GM12865 (cell line): ENCODE results near the gene LHFPL2.

ENCODE experiments used
- DNase-seq: peaks from one replicate; pipeline ENCODE4 v3.0.0; 2010; ENCODE audit warnings: low read depth
- H3K4me3 ChIP-seq: 2 replicates; pipeline ENCODE4 v1.5.1; 2011; ENCODE audit warnings: mild to moderate bottlenecking, low read depth, low read length, control low read depth
- TF ChIP-seq, protein P1 (sequence below): IDR thresholded peaks from 2 replicates; pipeline ENCODE4 v1.5.1; 2011; ENCODE audit warnings: low read length, control low read depth, low read depth, inconsistent platforms; ENCODE audit not compliant: insufficient read depth; ENCODE audit errors: missing control alignments

LHFPL2 gene

DNA sequence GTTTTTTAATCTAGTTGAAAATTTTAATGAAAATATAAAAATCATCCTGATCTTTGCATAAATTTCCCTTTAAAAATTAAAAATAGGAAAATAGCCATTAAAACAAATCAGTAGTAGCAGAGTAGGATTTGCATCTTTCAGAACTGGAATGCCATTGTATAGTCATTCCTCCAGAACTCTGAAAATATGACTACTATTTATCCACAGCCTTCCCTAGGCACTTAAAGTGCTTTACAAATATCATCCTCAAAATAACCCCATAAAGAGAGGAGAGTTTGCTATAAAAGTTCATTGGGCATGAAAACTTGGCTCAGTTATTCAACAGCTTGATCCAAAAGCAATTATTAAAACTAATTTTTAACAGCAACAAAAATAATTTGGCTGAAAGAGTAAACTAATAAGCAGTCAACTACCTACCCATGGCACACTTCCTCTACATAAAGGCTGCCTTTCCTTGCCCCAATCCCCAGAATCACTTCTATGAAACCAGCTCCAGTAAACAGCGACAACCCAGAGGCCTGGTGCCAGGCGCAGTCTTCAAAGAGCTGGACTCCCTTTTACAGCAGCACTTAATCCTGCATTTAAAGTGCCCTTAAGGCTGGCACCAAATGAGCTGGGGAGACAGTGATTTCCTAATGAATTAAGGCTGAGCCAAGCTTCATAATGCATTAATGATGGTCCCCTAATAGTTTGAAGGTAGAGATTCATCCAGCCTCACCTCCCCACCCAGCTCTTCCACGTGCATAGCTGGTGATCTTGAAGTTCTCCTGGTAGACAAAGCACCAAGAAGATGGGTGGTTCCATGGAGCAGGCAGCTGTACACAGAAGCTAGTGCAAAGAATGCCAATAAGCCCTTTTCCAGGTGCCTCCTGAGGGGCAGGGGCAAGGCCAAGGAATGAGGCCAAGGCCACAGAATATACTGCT lies 36.1 kb downstream of the LHFPL2 start:
- H3K4me3 ChIP-seq: no peak overlapping the region
- TF ChIP-seq, protein P1, sequence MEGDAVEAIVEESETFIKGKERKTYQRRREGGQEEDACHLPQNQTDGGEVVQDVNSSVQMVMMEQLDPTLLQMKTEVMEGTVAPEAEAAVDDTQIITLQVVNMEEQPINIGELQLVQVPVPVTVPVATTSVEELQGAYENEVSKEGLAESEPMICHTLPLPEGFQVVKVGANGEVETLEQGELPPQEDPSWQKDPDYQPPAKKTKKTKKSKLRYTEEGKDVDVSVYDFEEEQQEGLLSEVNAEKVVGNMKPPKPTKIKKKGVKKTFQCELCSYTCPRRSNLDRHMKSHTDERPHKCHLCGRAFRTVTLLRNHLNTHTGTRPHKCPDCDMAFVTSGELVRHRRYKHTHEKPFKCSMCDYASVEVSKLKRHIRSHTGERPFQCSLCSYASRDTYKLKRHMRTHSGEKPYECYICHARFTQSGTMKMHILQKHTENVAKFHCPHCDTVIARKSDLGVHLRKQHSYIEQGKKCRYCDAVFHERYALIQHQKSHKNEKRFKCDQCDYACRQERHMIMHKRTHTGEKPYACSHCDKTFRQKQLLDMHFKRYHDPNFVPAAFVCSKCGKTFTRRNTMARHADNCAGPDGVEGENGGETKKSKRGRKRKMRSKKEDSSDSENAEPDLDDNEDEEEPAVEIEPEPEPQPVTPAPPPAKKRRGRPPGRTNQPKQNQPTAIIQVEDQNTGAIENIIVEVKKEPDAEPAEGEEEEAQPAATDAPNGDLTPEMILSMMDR: no peak
- no peak for DNase-seq

DNA sequence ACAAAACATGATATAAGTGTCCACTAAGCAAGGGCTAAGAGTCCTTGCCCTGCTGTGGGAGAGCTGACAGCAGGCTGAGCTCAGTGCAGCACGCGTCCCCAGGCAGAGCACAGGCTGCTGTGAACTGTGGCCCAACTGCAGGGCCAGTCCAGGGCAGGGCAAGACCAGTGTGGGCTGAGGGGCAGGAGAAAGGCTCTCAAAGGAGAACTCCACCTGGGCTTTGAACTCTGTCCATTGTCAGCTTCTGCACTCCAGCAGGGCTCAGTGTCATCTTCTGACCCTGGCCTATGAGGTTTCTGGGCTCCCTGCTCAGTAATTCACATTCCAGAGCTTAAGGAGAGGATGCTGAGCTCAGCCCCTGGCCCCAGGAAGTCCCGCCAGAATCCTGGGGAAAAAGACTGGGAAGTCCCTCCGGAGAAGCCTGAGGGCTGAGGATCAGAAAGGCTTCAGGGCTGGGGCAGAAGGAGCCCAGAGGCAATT lies 37.4 kb downstream of the LHFPL2 start:
- H3K4me3 ChIP-seq: no peak overlapping the region
- no peak for DNase-seq

DNA sequence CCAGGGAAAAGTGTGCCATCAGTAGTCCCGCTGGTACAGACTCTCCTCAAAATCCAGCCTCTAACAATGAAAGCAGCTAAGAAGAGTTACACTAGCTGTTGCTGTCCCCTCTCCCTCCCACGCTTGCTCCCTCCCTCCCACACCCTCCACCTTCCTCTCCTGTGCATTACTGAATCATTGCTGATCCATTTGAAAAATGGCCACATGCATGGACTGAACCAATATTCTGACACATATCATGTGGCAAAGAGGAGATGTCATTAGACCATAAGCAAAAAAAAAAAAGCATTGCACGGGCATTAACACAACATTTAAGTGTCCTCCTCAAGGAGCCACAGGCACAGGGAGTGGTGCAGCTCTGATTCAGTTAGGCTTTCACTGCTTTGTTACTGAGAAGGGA lies 37.9 kb downstream of the LHFPL2 start:
- no peak overlapping the region for H3K4me3 ChIP-seq
- no peak for DNase-seq
- TF ChIP-seq, protein P1: no peak

More for the DNA sequence above, 37.4 kb downstream of the LHFPL2 start:
- TF ChIP-seq, protein P1: no peak

DNA sequence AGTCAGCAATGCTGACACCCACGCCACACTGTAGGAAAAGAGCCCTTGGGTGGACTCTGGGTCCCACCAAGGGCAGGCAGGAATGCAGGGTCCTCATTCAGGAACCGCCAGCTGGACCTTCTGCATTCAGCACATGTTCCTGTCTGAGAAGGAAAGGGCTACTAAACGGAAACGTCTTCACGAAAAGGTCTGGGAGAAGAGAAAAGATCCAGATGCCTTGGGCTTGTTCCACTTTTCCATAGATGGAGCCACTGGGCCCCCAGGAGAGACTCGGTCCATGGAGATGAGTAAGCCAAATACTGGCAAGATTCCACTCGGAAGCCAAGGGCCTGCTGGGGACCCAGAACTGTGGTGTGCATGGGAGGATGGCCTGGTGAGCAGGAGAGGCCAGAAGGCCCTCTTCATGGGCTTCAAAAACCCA lies 38.4 kb downstream of the LHFPL2 start:
- DNase-seq: no peak
- no peak overlapping the region for H3K4me3 ChIP-seq
- TF ChIP-seq, protein P1: no peak

GRCh38 chr5:78607864-78608263 lies 40.7 kb downstream of the LHFPL2 start:
- TF ChIP-seq, protein P1: no peak
- DNase-seq: no peak
- no peak overlapping the region for H3K4me3 ChIP-seq

DNA sequence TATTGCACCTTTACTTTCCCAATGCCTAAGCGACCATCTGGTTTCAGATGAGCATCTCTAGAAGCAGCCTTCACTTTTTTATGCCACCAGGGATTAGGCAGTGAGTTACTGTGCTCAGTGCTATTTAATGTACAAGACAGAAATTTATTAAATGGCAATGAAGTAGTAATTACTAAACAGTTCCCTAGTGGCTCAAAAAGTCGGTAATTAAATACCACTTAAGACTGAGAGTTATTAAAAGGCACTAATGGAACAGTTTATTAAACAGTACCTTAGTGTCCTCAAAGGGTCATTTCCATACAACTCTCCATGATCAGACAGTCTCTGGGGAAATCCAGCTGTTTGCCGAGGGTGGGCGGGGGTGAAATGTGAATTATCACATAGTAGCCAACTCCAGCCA lies 42.3 kb downstream of the LHFPL2 start:
- TF ChIP-seq, protein P1: no peak
- H3K4me3 ChIP-seq: no peak overlapping the region
- DNase-seq: no peak
